ENCODE measurements around the gene ZMIZ1.
"Not testable (repeated sequence)": the region's sequence is repeated elsewhere in the genome, so short reads cannot be mapped to it uniquely, and the experiment has no call there.

The ZMIZ1 gene

DNA sequence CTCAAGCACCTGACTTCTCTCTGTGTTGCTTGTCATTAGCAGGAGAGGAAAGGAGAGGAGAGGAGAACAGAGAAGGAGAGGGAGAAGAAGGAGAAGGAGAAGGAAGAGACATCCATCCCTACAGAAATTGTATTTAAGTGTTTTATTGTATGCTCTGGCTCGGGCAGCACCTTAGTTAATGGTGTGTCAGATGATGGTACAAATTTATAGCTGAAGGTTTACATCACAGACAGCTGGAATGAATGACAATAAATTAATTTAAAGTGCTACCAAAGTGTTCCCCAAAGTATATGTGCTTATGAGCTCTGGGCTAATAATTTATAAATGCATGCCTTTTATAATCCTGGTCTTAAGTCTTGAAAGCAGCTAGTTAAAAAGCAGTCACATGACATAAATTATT is 38.1 kb upstream of the ZMIZ1 start:
- no peak for DNase-seq

DNA sequence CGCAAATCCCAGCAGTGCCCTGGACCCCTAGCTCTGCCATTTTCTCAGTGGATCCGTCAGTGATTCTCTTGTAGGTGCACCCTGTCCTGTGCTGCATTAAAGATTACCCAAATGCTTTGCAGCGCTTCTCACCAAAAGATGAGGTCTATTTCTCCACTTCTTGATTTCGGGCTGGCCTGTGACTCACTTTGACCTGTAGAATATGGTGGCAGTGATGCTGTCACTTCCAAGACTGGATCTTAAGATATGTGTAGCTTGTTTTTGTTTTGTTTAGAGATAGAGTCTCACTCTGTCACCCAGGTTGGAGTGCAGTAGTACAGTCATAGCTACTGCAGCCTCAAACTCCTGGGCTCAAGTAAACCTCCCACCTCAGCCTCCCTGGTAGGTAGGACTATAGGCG is 37.0 kb upstream of the ZMIZ1 start:
- no peak for DNase-seq

DNA sequence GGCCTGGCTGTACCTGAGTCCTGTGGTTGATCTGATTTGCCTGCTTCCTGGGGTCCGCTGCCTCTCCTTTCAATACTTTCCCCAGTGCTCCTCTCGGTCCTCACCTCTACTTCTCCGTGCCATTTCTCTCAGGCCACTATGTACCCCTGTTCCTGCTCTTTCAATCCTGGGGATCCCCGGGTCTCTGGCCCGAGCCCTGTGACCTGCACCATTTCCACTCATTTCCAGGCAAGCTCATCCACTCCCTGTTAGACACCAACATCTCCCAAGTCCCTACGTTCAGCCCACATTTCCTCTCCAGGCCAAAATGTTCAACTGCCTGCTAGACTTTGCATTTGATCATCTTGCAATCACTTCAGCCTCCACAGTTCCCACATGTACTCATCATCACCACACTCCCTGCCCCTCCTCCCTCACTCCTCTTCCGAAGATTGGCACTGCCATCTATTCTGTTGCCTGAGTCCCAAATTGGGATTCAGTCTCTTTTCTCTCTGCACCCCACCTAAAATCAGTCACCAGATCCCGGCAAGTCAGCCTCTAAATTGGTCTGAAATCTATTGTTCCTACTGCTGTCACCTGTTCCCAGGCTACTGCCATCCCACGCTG is 34.4 kb upstream of the ZMIZ1 start:
- DNase-seq, result no peak

DNA sequence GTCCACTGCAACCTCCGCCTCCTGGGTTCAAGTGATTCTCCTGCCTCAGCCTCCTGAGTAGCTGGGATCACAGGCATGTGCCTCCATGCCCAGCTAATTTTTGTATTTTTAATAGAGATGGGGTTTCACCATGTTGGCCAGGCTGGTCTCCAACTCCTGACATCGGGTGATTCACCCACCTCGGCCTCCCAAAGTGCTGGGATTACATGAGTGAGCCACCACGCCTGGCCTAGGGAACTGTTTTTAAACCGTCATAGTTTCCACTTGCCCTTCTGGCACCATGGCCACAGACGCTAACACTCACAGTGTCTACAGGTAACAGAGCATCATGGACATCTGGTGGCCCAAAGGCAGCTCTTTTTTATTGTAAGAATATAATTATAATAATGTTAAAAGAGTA is 32.4 kb upstream of the ZMIZ1 start:
- DNase-seq, result not testable (repeated sequence)

DNA sequence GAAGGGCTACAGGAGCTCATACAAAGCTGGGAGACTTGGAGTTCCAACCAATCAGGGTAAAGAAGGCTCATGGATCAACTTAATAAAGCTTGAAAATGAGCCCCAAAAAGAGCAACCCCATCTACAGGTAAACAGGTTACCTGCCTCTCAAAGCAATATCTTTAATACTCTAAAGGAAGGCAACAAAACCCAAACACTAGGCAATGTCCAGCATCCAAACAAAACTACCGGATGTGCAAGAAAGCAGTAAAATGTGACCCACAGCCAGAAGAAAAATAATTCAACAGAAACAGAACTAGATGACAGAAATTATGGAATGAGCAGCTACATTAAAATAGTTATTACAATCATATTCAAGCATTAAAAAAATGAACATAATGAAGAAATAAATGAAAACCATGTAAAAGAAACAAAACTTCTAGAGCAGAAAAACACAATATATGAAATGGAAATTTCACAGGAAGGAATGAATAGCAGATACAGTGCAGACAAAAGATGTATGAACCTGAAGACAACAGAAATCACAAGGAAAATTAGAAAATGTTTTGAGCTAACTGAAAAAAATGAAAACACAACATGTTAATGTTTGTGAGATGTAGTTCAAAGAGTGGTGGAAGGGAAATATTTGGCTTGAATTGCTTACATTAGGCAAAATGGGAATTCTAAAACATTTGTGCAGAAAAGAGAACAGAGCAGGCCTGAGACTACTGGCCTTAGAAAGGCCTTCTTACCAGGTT is 30.5 kb upstream of the ZMIZ1 start:
- no peak for DNase-seq

DNA sequence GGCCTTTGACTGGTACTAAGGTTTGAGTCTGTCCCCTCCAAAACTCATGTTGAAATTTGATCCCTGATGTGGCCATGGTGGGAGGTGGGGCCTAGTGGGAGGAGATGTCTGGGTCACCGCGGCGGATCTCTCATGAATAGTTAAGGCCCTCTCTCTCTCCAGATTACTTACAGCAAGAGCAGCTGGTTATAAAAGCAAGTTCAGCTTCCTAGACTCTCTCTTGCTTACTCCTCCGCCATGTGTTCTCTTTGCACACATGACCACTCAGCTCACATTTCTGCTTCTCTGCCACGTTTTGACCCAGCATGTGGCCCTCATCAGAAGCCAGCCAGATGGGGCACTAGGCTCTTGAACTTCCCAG is 29.9 kb upstream of the ZMIZ1 start:
- DNase-seq, result no peak

DNA sequence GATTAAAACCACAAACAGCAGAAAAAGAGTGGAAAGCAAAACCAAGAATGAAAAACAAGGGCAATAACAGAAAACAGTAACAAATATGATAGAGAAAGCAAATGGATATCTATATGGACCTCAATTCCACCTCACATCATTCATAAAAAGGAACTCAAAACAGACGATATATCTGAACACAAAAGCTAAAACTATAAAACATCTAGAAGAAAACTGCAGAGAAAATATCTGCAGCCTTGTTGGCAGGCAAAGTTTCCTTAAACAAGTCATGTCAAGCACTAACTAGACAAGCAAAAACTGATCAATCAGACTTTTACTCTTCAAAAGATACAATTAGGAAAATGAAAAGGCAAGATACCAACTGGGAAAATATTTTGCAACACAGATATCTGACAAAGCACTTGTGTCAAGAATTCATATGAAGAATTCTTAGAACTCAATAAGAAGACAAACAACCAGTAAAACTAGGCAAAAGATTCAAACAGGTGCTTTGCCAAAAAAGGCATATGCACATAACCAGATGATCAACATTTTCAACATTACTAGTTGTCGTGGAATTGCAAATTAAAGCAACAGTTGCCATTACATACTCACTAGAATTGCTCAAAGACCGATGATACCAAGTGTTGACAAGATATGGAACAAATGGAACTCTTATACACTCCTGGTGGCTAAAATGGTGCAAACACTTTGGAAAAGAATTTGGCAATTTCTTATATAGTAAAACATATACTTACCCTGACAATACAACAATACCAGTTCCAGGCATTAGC is 25.9 kb upstream of the ZMIZ1 start:
- DNase-seq, result no peak

DNA sequence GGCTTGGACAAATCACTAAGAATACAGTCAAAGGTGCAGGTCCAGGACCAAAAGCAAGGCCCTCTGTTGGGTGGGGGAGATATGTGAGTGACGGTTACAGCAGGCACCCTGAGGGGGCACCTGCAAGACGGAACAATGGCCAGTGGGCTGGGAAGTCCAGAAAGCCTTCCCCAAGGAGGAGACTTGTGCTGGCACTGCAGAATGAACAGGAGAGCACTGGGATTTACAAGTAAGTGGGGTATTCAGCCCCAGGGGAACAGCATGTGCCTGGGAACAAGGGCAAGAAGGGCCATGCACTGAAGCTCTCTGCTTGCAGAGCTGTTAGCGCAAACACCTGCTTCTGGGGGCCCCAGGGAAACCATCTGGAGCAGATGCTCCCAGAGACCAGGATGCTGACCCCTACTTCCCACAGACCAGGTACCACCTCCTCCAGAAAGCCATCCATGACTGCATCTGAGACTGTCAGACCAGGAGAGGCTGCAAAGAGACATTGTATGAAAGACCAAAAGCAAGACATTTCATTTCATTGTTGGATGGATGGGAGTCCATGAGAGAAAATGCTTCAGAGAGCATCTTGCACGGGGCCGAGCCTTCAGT is 24.6 kb upstream of the ZMIZ1 start:
- no peak for DNase-seq

DNA sequence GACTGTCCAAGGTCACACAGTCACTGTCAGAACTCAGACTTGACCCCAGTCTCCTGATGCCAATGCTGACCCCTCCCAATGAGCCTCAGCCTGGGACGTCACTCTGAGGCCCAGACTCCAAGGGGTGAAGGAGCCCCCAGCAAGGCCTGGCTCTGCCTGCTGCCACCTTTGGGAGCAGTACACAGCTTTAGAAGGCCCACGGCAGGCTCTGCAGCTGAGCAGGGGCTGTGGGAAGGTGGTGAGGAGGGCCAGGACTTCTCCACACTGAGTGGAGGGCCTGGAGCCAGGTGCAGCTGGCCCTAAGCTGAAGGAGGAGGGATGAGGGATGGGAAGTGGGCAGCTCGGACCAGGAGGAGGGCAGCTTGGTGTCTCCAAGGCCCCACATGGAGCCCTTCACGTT is 23.9 kb upstream of the ZMIZ1 start:
- no peak for DNase-seq

DNA sequence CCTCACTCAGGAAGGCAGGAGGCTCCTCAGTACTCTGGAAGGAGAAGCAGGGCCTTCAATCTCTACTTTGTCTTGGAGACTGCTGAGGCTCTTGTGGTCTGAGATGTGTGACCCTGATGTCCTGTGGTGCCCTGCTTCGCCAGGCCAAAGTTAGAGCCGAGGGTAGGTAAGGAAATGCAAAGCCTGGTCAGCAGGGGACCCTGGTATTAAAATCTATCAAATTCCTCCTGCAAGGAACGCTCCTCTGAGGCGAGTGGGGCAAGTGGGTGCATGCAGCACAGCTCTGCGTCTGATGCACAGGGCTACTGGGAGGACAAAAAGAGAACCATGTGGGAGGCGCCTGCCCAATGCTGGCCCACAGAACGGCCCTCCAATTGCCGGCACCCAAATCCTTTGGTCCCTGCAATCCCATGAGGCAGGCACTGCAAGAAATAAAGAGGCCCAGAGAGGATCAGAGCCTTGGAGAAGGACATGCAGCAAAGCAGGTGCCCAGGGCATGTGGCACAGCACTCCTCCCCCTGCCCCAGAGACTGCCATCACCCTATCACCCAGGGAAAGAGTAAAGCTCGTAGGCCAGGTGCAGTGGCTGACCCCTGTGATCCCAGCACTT is 23.1 kb upstream of the ZMIZ1 start:
- no peak for DNase-seq

DNA sequence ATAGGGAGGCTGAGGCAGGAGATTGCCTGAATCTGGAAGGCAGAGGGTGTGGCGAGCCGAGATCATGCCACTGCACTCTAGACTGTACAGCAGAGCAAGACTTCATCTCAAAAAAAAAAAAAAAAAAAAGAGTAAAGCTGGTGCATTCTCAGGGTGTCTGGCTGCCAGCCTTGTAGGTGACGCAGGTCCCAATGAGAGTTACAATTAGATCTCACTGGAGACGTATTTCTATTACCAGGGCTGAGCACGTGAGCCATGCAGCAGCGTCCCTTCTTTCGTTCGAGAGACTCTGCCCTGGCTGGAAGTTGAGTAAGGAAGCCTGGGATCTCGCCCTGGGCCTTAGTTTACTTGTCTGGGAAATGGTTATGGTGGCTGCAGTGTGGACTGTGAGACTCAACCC is 22.4 kb upstream of the ZMIZ1 start:
- no peak for DNase-seq

DNA sequence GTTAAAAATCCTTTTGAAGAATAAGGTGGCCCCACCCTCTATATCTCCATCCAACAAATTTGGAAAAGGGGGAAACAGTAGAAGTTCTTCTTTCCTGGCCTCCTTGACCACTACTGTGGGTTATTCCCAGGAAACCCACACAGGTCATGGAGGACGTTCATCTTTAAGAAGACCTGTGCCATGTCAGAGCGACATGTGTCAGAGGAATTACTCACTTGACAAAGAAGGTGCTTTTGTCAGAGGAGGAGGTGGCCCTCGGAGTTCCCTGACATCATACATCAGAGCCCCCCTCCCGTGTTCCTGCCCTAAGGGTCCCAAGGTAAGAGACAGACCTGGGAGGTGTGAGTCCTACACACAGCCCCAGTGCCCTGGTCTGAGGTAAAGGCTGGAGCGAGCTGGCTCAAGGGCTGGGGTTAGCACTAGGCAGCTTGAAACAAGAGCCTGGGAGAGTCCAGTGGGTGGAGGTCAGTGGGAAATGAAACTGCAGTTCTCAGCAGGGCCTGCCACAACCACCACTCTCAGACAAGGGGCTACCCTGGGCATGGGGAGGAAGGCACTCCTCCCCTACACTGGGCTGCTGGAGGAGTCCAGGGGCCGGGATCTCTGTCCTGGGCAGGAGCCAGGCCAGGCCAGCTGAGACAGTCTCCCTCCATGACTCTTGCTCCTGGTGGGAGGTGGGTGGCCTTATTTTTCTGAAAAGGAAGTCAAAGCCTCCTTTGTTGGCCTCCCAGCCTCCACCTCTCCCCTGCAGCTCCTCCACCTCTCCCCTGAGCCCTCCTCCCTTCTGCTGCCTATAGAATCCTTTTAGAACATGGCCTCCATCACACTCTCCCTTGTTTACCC is 21.8 kb upstream of the ZMIZ1 start:
- DNase-seq, result no peak

DNA sequence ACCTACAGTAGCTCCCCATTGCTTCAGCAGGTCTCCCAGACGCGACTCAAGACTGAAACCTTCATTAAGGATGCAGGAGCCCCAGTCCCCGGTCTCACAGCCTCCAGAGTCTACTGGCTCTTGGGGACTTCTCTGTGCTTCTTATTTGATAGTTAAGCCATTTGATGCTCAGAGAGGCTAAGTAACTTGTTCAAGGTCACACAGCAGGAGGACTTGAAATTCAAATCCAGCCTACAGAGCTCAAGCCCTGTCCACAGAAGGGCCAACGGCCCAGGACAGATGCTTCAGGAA is 21.2 kb upstream of the ZMIZ1 start:
- no peak for DNase-seq

DNA sequence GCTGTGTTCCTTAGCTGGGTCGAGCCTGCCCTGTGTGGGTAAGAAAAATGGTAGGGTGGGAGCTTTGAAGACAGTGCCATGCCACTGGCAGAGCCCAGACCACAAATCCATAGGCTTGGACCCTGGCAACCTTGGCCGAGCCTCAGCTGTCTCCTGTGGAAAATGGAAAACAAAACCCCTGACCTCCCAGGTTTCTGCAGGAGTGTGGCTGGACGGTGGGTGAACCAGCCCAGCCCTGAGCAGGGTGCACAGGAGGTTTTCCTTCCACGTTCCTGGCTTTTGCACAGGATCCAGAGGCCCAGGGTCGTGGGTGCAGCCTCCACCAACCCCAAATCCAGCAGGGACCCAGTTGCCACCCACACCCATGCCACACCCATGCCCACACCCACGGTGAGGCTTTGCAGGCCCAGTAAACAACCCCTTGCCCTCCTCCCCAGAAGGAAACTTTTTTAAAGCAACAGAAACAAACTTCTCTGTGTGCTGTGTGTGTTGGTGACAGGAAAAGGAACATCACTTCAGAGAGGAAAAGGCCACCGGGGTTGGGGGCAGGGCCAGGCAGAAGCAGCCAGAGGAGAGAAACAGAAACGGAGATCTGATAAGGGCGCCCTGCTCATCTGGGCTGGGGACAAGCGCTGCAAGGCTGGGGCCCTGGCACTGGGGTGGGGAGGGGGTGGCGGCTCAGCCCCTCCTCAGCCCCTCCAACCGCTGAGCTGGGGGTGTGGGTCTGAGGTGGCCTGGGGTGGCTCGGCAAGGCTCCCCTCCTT is 20.7 kb upstream of the ZMIZ1 start:
- DNase-seq, result no peak

DNA sequence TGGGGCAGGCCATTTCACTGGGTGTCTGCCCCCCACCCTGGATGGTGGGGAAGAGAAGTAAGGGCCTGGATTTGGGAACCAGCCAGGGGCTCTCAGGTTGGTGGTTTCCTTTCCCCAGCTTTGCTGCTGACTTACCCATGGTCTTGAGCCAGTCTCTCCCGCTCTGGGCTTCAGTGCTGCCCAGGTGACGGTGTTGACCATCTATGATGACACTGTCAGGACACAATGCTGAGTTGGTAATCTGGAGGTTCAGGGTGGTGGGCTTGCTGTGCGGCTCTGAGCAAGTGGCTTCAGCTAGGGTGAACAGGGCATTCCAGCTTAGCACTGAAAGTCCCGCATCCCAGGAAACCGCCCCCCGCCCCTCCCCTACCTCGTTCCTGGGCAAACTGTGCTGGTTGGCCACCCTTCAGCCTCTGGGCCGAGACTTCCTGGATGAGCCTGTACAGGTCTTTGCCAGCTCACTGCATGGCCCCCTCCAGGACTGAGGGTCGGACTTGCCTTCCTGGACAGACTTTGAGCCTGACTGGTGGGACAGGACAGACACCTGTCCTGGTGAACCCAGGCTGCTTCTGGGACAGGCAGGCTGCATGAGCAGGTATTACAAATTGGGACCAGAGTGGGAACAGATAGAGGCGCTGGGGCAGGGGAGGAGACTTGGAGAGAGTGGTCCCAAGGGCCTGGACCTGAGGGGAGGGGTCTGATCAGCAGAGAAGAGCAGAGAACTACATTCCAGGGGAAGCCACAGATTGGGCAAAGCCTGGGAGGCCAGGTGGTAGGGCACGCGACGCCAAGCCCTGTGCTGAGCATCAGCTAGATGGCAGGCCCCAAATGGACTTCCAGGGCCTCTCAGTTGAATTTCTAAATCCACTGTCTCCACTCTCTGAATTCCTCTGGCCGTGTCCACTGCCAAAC is 19.9 kb upstream of the ZMIZ1 start:
- no peak for DNase-seq

DNA sequence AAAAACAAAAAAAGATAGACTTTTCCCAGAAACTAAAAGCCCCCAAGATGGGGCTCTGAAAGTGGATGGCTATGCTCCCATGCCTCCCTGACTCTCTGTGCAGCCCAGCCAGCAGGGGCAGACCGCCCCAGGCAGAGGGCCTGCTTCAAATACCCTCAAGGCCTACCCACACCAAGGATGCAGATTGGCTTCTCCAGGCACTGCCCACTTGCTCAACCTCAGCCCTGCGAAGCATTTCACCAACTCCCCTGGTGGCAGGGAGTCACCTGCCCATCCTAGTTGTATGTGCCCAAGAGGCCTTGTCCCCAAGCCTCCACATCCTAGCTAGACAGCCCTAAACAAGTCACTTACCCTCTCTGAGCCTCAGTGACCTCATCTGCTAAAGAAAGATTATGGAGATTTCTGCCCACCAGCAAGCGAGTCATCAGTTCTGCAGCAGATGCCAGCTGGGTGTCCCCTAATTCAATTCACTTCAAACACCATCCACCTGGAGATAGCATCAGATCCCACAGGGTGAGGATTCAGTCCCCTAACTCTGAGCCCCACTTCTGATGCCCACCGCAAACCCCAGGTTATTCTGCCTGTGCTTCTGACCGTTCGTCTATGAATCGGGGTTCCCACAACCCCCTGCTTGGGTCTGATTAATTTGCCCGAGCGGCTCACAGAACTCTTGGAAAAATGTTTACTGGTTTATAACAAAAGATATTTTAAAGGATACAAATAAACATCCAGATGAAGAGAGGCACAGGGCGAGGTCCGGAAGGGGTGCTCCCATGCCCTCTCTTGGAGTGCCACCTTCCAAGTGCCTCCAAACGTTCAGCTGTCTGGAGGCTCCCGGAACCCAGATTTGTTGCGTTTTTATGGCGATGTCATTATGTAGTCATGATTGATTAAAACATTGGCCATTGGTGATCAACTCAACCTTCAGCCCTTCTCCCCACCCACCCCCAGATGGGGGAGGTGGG is 18.6 kb upstream of the ZMIZ1 start:
- DNase-seq, result no peak

DNA sequence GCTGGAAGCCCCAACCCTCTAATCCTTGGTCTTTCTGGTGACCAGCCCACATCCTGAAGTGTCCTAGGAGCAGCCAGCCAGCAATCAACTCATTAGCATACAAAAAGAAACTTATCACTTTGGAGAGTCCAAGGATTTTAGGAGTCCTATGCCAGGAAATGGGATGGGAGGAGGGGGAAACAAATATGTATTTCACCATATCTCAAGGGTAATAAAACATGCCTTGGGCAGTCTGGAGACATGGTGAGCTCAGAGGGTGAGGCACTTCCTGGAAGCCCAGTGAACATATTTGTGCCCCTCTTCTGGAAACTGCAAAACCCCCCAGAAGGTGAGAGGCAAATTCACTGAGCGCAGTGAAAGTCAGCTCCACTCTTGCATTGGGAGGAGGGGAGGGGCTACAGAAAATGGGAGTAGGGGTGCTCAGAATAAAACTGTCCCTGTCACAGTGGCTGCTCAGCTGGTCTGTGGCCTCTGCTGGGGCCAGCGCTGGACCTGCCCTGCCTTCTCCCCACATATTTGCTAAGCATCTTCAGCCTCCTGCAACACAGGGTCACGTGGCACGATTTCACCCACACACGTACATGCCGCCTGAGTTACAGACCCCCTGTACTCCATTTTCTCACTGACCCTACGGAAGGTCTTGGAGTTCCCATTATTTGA is 17.7 kb upstream of the ZMIZ1 start:
- no peak for DNase-seq

DNA sequence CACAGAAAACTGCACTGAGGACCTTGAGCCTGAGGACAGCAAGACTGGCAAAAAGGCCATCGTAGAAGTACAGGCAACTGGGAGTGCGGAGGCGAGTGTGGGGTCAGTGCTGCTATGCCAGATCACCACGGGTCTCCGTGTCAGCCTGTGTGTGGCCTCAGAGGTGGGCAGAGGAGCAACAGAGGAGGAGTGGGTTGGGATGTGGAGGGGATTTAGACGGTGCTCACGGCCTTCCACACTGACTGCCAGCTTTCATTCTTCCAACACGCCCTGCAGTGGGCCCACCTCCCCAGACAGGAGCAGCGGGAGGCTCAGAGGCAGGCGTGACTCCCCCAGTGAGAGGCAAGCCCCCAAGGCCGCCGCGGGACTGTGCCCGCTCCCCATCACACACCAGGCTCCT is 17.0 kb upstream of the ZMIZ1 start:
- DNase-seq, result no peak

All from SW 1271 (cell line).